Osteocyte (in vitro differentiated cells): Measurements from ENCODE around the gene EBF4. TPM values are rescaled to one million over a fixed set of nuclear protein-coding genes. Genes with fewer than 3 reads are reported as not detected.

ENCODE experiments used
- DNase-seq: peaks from one replicate; pipeline ENCODE4 v3.0.0; 2021; ENCODE audit warnings: mixed read lengths; ENCODE audit not compliant: unreplicated experiment; ENCODE audit errors: extremely low spot score
- H3K27ac Mint-ChIP-seq: one replicate; pipeline ENCODE4 v1.8.0; 2021; ENCODE audit warnings: mild to moderate bottlenecking, mixed read lengths; ENCODE audit not compliant: unreplicated experiment
- H3K27me3 Mint-ChIP-seq: one replicate; pipeline ENCODE4 v1.8.0; 2021; ENCODE audit warnings: mixed read lengths; ENCODE audit not compliant: unreplicated experiment
- H3K36me3 Mint-ChIP-seq: one replicate; pipeline ENCODE4 v1.8.0; 2021; ENCODE audit warnings: mixed read lengths; ENCODE audit not compliant: unreplicated experiment
- H3K4me1 Mint-ChIP-seq: one replicate; pipeline ENCODE4 v1.8.0; 2021; ENCODE audit warnings: mixed read lengths; ENCODE audit not compliant: unreplicated experiment
- H3K4me3 Mint-ChIP-seq: one replicate; pipeline ENCODE4 v1.8.0; 2021; ENCODE audit warnings: mild to moderate bottlenecking, moderate library complexity, mixed read lengths; ENCODE audit not compliant: unreplicated experiment
- H3K9me3 Mint-ChIP-seq: one replicate; pipeline ENCODE4 v1.8.0; 2021; ENCODE audit warnings: mixed read lengths; ENCODE audit not compliant: unreplicated experiment
- total RNA-seq: library from RNA; stranded (reverse); gene quantifications from 2 replicates; pipeline ENCODE4 v1.2.1, GENCODE V29; 2021
- TF ChIP-seq, protein P1 (sequence below): fragments of 200-600 bp; sonication (generic); IDR thresholded peaks from 2 replicates; pipeline ENCODE4 v1.5.0; 2021; ENCODE audit warnings: antibody characterized with exemption, mild to moderate bottlenecking, moderate library complexity

The EBF4 gene
- total RNA-seq, 1 donor from 2014 or later = 12.8 TPM

DNA sequence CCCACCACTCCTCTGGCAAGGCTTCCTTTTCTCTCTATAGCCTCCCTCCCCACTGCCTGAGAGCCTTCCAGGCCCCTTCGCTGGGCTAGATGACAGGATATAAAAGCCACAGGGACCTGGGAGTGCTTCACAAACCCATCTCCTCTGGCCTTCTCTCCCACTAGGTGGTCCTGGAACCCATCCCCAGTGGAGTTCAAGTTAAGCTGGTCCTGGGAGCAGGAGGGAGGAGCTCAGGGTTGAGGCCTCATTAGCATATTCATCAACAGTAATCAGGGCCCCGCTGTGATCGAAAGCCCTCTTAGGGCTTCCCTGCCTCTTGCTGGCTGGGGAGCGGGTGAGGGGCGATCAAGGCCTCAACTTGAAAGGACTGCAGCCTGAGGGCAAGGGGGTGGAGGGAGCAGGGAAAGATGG is 9.1 kb downstream of the EBF4 start:
- TF ChIP-seq, protein P1, sequence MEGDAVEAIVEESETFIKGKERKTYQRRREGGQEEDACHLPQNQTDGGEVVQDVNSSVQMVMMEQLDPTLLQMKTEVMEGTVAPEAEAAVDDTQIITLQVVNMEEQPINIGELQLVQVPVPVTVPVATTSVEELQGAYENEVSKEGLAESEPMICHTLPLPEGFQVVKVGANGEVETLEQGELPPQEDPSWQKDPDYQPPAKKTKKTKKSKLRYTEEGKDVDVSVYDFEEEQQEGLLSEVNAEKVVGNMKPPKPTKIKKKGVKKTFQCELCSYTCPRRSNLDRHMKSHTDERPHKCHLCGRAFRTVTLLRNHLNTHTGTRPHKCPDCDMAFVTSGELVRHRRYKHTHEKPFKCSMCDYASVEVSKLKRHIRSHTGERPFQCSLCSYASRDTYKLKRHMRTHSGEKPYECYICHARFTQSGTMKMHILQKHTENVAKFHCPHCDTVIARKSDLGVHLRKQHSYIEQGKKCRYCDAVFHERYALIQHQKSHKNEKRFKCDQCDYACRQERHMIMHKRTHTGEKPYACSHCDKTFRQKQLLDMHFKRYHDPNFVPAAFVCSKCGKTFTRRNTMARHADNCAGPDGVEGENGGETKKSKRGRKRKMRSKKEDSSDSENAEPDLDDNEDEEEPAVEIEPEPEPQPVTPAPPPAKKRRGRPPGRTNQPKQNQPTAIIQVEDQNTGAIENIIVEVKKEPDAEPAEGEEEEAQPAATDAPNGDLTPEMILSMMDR = no peak
- no peak overlapping the region for H3K27ac Mint-ChIP-seq
- peaks cover 44% of the 10 kb centered on the region for H3K27me3 Mint-ChIP-seq
- H3K9me3 Mint-ChIP-seq = no peaks in the 10 kb centered on the region
- no peak overlapping the region for H3K4me3 Mint-ChIP-seq
- peaks cover 3% of the 10 kb centered on the region for H3K4me1 Mint-ChIP-seq
- H3K36me3 Mint-ChIP-seq = no peaks in the 10 kb centered on the region
- DNase-seq = peak; percentile 59

DNA sequence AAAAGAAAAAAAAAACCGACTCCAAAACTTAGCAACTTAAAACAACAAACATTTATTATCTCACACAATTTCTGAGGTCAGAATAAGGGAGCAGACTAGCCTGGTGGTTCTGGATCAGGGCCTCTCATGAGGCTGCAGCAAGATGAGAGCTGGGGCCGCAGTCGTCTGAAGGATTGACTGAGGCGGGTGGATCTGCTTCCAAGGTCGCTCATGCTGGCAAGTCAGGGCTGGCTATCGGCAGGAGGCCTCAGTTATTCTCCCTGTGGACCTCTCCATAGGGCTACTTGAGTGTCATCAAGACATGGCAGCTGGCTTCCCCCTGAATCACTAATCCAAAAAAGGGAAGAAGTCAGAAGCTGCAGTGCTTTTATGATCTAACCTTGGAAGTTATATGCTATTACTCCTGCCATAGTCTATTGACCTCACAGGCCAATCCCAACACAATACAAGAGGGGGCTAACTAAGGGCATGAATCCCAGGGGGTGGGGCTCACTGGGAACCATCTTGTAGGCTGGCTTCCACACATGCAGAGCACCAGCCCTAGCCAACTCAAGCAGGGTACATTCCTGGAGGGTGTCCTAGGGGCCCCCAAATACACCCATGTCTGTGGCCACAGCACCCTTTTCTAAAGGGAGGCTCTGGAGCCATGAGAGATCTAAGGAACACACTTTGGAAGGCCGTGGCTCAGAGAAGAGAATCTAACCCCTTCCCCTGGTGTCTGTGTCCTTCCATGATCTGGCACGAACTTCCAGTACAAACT is 11.3 kb downstream of the EBF4 start:
- Mint-ChIP-seq H3K9me3 (no peaks in the 10 kb centered on the region), H3K27ac (no peak overlapping the region), H3K27me3 (peaks cover 44% of the 10 kb centered on the region), H3K4me3 (no peak overlapping the region), H3K36me3 (no peaks in the 10 kb centered on the region), H3K4me1 (peaks cover 9% of the 10 kb centered on the region)
- no peak for DNase-seq
- TF ChIP-seq, protein P1 = no peak

DNA sequence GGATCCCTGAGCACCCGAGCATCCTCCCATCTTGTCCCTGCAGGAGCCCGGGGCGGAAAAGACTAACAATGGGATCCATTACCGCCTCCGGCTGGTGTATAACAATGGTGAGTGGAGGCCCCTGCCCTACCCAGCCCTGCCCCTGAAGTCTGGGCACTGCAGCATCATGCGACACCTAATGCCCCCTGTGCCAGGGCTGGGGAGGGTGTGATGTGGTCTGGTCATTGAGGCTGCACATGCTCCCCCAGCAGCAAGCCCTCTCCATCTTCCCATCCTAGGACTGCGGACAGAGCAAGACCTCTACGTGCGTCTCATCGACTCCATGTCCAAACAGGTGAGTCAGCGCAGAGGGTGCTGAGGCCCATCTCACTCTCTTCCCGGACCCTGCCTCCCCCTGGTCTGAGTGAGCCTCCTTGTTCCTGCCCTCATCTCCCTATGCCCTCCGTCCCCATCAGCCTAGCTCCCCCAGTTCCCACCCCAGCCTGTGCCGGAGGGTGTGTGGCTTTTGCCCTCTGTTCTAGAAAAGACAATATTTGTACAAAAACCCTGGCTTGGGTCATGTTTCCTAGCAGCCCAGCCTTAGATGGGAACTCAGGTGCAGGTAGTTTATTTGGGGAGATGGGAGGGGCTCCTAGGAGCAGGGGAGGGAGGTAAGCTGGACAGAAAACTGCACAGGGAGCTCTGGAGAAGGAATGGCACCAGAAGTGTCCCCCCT is 13.5 kb downstream of the EBF4 start:
- Mint-ChIP-seq H3K27me3 (peaks cover 37% of the 10 kb centered on the region), H3K27ac (no peak overlapping the region), H3K4me1 (peaks cover 9% of the 10 kb centered on the region), H3K36me3 (no peaks in the 10 kb centered on the region), H3K4me3 (no peak overlapping the region), H3K9me3 (no peaks in the 10 kb centered on the region)
- TF ChIP-seq, protein P1 = no peak
- no peak for DNase-seq

DNA sequence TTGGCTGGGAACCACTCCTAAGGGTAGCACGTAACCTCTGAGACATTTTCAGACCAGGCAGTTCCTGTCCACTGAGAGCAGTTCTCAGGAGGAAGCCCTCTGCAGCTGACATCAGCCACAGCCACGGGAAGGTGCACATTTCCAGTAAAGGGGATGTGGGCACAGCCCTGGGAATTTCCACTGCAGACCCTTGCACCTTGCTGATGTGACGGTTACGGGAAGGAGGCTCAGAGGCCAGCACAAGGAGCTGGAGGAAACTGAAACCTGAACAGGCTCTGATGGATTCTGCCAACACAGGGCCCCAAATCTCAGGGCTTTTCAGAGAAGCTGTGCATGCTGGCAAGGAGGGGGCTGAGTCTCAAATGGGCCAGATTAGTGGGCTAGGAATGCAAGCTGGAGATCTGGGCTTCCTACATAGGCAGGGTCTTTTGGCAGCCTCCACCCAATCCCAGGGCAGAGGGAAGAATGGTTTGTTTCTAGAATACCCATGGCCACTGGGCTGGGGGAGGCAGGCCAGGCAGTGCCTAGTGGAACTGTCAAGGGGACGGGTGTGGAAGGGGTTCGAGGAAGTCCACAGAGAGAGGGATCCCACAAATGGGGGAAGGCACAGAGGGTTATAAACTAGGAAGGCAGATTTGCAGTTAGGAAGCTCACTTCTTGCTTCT is 14.2 kb downstream of the EBF4 start:
- H3K4me1 Mint-ChIP-seq = peaks cover 6% of the 10 kb centered on the region
- TF ChIP-seq, protein P1 = no peak
- H3K27ac Mint-ChIP-seq = no peak overlapping the region
- no peaks in the 10 kb centered on the region for H3K36me3 Mint-ChIP-seq
- no peak for DNase-seq
- H3K27me3 Mint-ChIP-seq = peaks cover 31% of the 10 kb centered on the region
- no peaks in the 10 kb centered on the region for H3K9me3 Mint-ChIP-seq
- no peak overlapping the region for H3K4me3 Mint-ChIP-seq
